H9 (cell line): ENCODE results near the gene ARHGEF7. TPM values are rescaled to one million over a fixed set of nuclear protein-coding genes. Genes with fewer than 3 reads are reported as not detected.

Experiments used
- DNase-seq: peaks from one replicate; pipeline ENCODE4 v3.0.0-alpha.2; 2017
- H2AFZ ChIP-seq: one replicate; pipeline ENCODE4 v1.6.1; 2013; ENCODE audit warnings: mild to moderate bottlenecking, low read length, control low read depth, moderate library complexity
- H2AK5ac ChIP-seq: 2 replicates; pipeline ENCODE4 v1.6.1; 2013; ENCODE audit warnings: low read length, control low read depth, mixed read lengths; ENCODE audit not compliant: insufficient read length
- H2BK120ac ChIP-seq: one replicate; pipeline ENCODE4 v1.6.1; 2013; ENCODE audit warnings: low read depth, mild to moderate bottlenecking, low read length, control low read depth, inconsistent platforms; ENCODE audit not compliant: poor library complexity, severe bottlenecking
- H2BK12ac ChIP-seq: 2 replicates; pipeline ENCODE4 v1.6.1; 2013; ENCODE audit warnings: low read length, control low read depth, mixed read lengths, low read depth; ENCODE audit not compliant: insufficient read length
- H2BK15ac ChIP-seq: 2 replicates; pipeline ENCODE4 v1.6.1; 2013; ENCODE audit warnings: low read depth, low read length, control low read depth
- H2BK20ac ChIP-seq: one replicate; pipeline ENCODE4 v1.6.1; 2013; ENCODE audit warnings: low read depth, mild to moderate bottlenecking, low read length, control low read depth, inconsistent platforms; ENCODE audit not compliant: poor library complexity, severe bottlenecking
- H2BK5ac ChIP-seq: 2 replicates; pipeline ENCODE4 v1.6.1; 2013; ENCODE audit warnings: low read length, control low read depth, mixed read lengths; ENCODE audit not compliant: insufficient read length
- H3K14ac ChIP-seq: 2 replicates; pipeline ENCODE4 v1.6.1; 2013; ENCODE audit warnings: low read length, control low read depth; ENCODE audit not compliant: insufficient read depth
- H3K18ac ChIP-seq: 2 replicates; pipeline ENCODE4 v1.6.1; 2013; ENCODE audit warnings: low read depth, mild to moderate bottlenecking, mixed read lengths, low read length, control low read depth; ENCODE audit not compliant: insufficient read length
- H3K23ac ChIP-seq: 2 replicates; pipeline ENCODE4 v1.6.1; 2013; ENCODE audit warnings: low read length, control low read depth, mixed read lengths, low read depth; ENCODE audit not compliant: insufficient read length
- H3K23me2 ChIP-seq: 2 replicates; pipeline ENCODE4 v1.6.1; 2013; ENCODE audit warnings: low read depth, mild to moderate bottlenecking, mixed read lengths, low read length, control low read depth; ENCODE audit not compliant: insufficient read length, poor library complexity, severe bottlenecking
- H3K27ac ChIP-seq: 2 replicates; pipeline ENCODE4 v1.5.1; 2013; ENCODE audit warnings: low read length, control low read depth, mixed read lengths, low read depth; ENCODE audit not compliant: insufficient read length
- H3K27me3 ChIP-seq: 2 replicates; pipeline ENCODE4 v1.6.1; 2013; ENCODE audit warnings: low read length, control low read depth, inconsistent platforms; ENCODE audit not compliant: insufficient read depth
- H3K4ac ChIP-seq: 2 replicates; pipeline ENCODE4 v1.6.1; 2013; ENCODE audit warnings: low read depth, mild to moderate bottlenecking, control low read depth, inconsistent platforms, low read length, moderate library complexity
- H3K4me1 ChIP-seq: 2 replicates; pipeline ENCODE4 v1.6.1; 2013; ENCODE audit warnings: low read length, control low read depth, inconsistent platforms; ENCODE audit not compliant: insufficient read depth
- H3K4me2 ChIP-seq: 2 replicates; pipeline ENCODE4 v1.6.1; 2013; ENCODE audit warnings: low read length, control low read depth, mixed read lengths; ENCODE audit not compliant: insufficient read length, insufficient read depth
- H3K56ac ChIP-seq: 2 replicates; pipeline ENCODE4 v1.6.1; 2013; ENCODE audit warnings: low read depth, mild to moderate bottlenecking, mixed read lengths, low read length, control low read depth; ENCODE audit not compliant: insufficient read length
- H3K79me1 ChIP-seq: 2 replicates; pipeline ENCODE4 v1.6.1; 2013; ENCODE audit warnings: low read depth, mild to moderate bottlenecking, moderate library complexity, low read length, control low read depth, inconsistent platforms; ENCODE audit not compliant: insufficient read depth, poor library complexity, severe bottlenecking
- H3K79me2 ChIP-seq: 2 replicates; pipeline ENCODE4 v1.6.1; 2013; ENCODE audit warnings: low read length, control low read depth, inconsistent platforms; ENCODE audit not compliant: insufficient read depth
- H3K9ac ChIP-seq: 2 replicates; pipeline ENCODE4 v1.6.1; 2013; ENCODE audit warnings: low read length, control low read depth, mixed read lengths; ENCODE audit not compliant: insufficient read length; ENCODE audit errors: extremely low read depth
- H3K9me3 ChIP-seq: one replicate; pipeline ENCODE4 v1.6.1; 2013; ENCODE audit warnings: low read depth, low read length, inconsistent platforms; ENCODE audit not compliant: control insufficient read depth
- H3T11ph ChIP-seq: one replicate; pipeline ENCODE4 v1.6.1; 2013; ENCODE audit warnings: mild to moderate bottlenecking, low read length, control low read depth, inconsistent platforms
- H4K20me1 ChIP-seq: one replicate; pipeline ENCODE4 v1.6.1; 2013; ENCODE audit not compliant: control insufficient read depth, insufficient read length, insufficient read depth
- H4K5ac ChIP-seq: 2 replicates; pipeline ENCODE4 v1.6.1; 2013; ENCODE audit warnings: low read depth, mild to moderate bottlenecking, mixed read lengths, low read length, control low read depth; ENCODE audit not compliant: insufficient read length
- H4K8ac ChIP-seq: replicated peaks from 2 replicates; pipeline ENCODE4 v1.6.1; 2013; ENCODE audit warnings: low read length, control low read depth, mixed read lengths, low read depth; ENCODE audit not compliant: insufficient read length
- H4K91ac ChIP-seq: 2 replicates; pipeline ENCODE4 v1.6.1; 2013; ENCODE audit warnings: low read depth, mild to moderate bottlenecking, moderate library complexity, mixed read lengths, low read length, control low read depth; ENCODE audit not compliant: insufficient read length
- H3K27ac Mint-ChIP-seq, 3 experiments: 2 replicates in 2 of 3; 3 replicates in 1 of 3; pipeline ENCODE4 v1.8.0; 2020 to 2021; ENCODE audit warnings: mixed read lengths in 3 of 3, mild to moderate bottlenecking in 1 of 3, moderate library complexity in 1 of 3
- H3K27me3 Mint-ChIP-seq: 2 replicates; pipeline ENCODE4 v1.8.0; 2021; ENCODE audit warnings: low read depth, mild to moderate bottlenecking, moderate library complexity, mixed read lengths
- H3K36me3 Mint-ChIP-seq, 3 experiments: 2 replicates in 2 of 3; 3 replicates in 1 of 3; pipeline ENCODE4 v1.8.0; 2020 to 2021; ENCODE audit warnings: low read depth in 3 of 3, mixed read lengths in 3 of 3; ENCODE audit not compliant: insufficient read depth in 1 of 3
- H3K4me1 Mint-ChIP-seq, 2 experiments: 2 replicates each; pipeline ENCODE4 v1.8.0; 2020; ENCODE audit warnings: mixed read lengths in 2 of 2
- H3K4me3 Mint-ChIP-seq, 2 experiments: 2 replicates in 1 of 2; 3 replicates in 1 of 2; pipeline ENCODE4 v1.8.0; 2020 to 2021; ENCODE audit warnings: mild to moderate bottlenecking in 2 of 2, mixed read lengths in 2 of 2, moderate library complexity in 1 of 2
- H3K9me3 Mint-ChIP-seq, 2 experiments: 2 replicates in 1 of 2; 3 replicates in 1 of 2; pipeline ENCODE4 v1.8.0; 2020; ENCODE audit warnings: mild to moderate bottlenecking in 2 of 2, mixed read lengths in 2 of 2, moderate library complexity in 1 of 2
- CTCF ChIP-seq: fragments of 200-600 bp; sonication (generic); conservative IDR thresholded peaks from 3 replicates; pipeline ENCODE4 v1.8.0; 2021; ENCODE audit warnings: antibody characterized with exemption, mild to moderate bottlenecking
- WGBS: extraction: QIAGEN DNeasy Blood & Tissue Kit; methylation state at CpG from one replicate; pipeline ENCODE4 v1.1.7; 2013; ENCODE audit warnings: missing lambda C conversion rate, low lambda C conversion rate, mixed read lengths; ENCODE audit not compliant: insufficient read length; ENCODE audit errors: extremely low coverage; 5-methylcytosine and 5-hydroxymethylcytosine counted together
- total RNA-seq: library from RNA; stranded (reverse); gene quantifications from 2 replicates; pipeline ENCODE4 v1.2.1, GENCODE V29; 2021

Gene ARHGEF7
- total RNA-seq, 1 experiment from 2014 or later, result 51.9 TPM

- H3K27me3 ChIP-seq, result no peaks in the 10 kb centered on the region
- no peak overlapping the region for H2BK15ac ChIP-seq
- H3K79me1 ChIP-seq, result peaks cover 15% of the 10 kb centered on the region
- H3K4me3 Mint-ChIP-seq, result no peak overlapping the region
- H3K9me3 ChIP-seq, result no peaks in the 10 kb centered on the region
- no peak overlapping the region for H2BK120ac ChIP-seq
- H2BK12ac ChIP-seq, result no peak overlapping the region
- H3K4me2 ChIP-seq, result no peak overlapping the region
- H3T11ph ChIP-seq, result no peak overlapping the region
- H2BK5ac ChIP-seq, result no peak overlapping the region
- H3K4me1 ChIP-seq, result peaks cover 2% of the 10 kb centered on the region; the same call in 1 of the 2 replicates
- no peaks in the 10 kb centered on the region; a peak in 2 of 5 replicates for H3K9me3 Mint-ChIP-seq
- H2AK5ac ChIP-seq, result no peak overlapping the region
- H4K8ac ChIP-seq, result no peak overlapping the region
- no peaks in the 10 kb centered on the region for H4K20me1 ChIP-seq
- H3K14ac ChIP-seq, result no peak overlapping the region
- H3K27me3 Mint-ChIP-seq, result no peaks in the 10 kb centered on the region; the same call in 1 of the 2 replicates
- no CpG with 5 or more reads among the region's 10 CpGs for WGBS
- DNase-seq, result no peak
- no peak overlapping the region for H3K27ac Mint-ChIP-seq
- H3K18ac ChIP-seq, result no peak overlapping the region
- H4K5ac ChIP-seq, result no peak overlapping the region
- no peak overlapping the region for H3K27ac ChIP-seq
- peaks cover 3% of the 10 kb centered on the region for H3K23me2 ChIP-seq
- TF ChIP-seq CTCF, result no peak
- peaks cover 31 to 34% of the 10 kb centered on the region in 2 experiments for H3K4me1 Mint-ChIP-seq
- no peak overlapping the region for H3K56ac ChIP-seq
- no peak overlapping the region for H2AFZ ChIP-seq
- no peak overlapping the region for H2BK20ac ChIP-seq
- H3K36me3 Mint-ChIP-seq, result peaks cover 4 to 8% (median 4%) of the 10 kb centered on the region in 3 experiments; a peak in 6 of 7 replicates
- no peak overlapping the region for H3K4ac ChIP-seq
- H3K9ac ChIP-seq, result no peak overlapping the region
- peaks cover 38% of the 10 kb centered on the region; the same call in 1 of the 2 replicates for H3K79me2 ChIP-seq
- no peak overlapping the region for H4K91ac ChIP-seq
- H3K23ac ChIP-seq, result no peak overlapping the region
These were observed 68.8 kb downstream of the ARHGEF7 start for GRCh38 chr13:111183959-111184358.
